ENCODE measurements around the gene LRRC2. TPM values are rescaled to one million over a fixed set of nuclear protein-coding genes. Genes with fewer than 3 reads are reported as not detected.
"Not testable (repeated sequence)": the region's sequence is repeated elsewhere in the genome, so short reads cannot be mapped to it uniquely, and the experiment has no call there.

LRRC2 gene
- total RNA-seq, 2 donors from 2014 or later: 0.42 to 0.52 TPM

- DNase-seq: no peak
- peaks cover 8% of the 10 kb centered on the region for H3K4me1 Mint-ChIP-seq
- no peaks in the 10 kb centered on the region for H3K36me3 Mint-ChIP-seq (ENCODE audit: low read depth)
- no peaks in the 10 kb centered on the region for H3K9me3 ChIP-seq (ENCODE audit: control insufficient read depth, low read length, poor library complexity, severe bottlenecking)
- no peak overlapping the region for H3K27ac Mint-ChIP-seq
- ATAC-seq: no peak
- peaks cover 22% of the 10 kb centered on the region for H3K27me3 Mint-ChIP-seq
- H3K4me3 Mint-ChIP-seq: no peak overlapping the region
These were observed 28.6 kb upstream of the LRRC2 start for GRCh38 chr3:46594723-46595122.

GRCh38 chr3:46593979-46594378 is 27.9 kb upstream of the LRRC2 start:
- DNase-seq: no peak
- no peaks in the 10 kb centered on the region for H3K9me3 ChIP-seq (ENCODE audit: control insufficient read depth, low read length, poor library complexity, severe bottlenecking)
- no peak overlapping the region for H3K4me3 Mint-ChIP-seq
- H3K4me1 Mint-ChIP-seq: peaks cover 8% of the 10 kb centered on the region
- no peak for ATAC-seq
- H3K36me3 Mint-ChIP-seq (ENCODE audit: low read depth): no peaks in the 10 kb centered on the region
- H3K27me3 Mint-ChIP-seq: peaks cover 27% of the 10 kb centered on the region
- H3K27ac Mint-ChIP-seq: no peak overlapping the region

GRCh38 chr3:46593274-46593862 is 27.3 kb upstream of the LRRC2 start:
- Mint-ChIP-seq H3K36me3 (ENCODE audit: low read depth) (peaks cover 3% of the 10 kb centered on the region), H3K27ac (no peak overlapping the region), H3K4me1 (peaks cover 8% of the 10 kb centered on the region), H3K27me3 (peaks cover 33% of the 10 kb centered on the region), H3K4me3 (no peak overlapping the region)
- no peak for DNase-seq
- no peak for ATAC-seq
- H3K9me3 ChIP-seq (ENCODE audit: control insufficient read depth, low read length, poor library complexity, severe bottlenecking): no peaks in the 10 kb centered on the region

- ATAC-seq; H3K27ac Mint-ChIP-seq; DNase-seq; H3K9me3 ChIP-seq (ENCODE audit: control insufficient read depth, low read length, poor library complexity, severe bottlenecking); H3K36me3 Mint-ChIP-seq (ENCODE audit: low read depth); H3K4me1 Mint-ChIP-seq; H3K4me3 Mint-ChIP-seq: not testable (repeated sequence)
- H3K27me3 Mint-ChIP-seq: peaks cover 61% of the 10 kb centered on the region
These were observed 21.2 kb upstream of the LRRC2 start for GRCh38 chr3:46587268-46587667.

- Mint-ChIP-seq H3K4me1 (peaks cover 10% of the 10 kb centered on the region), H3K4me3 (no peak overlapping the region), H3K36me3 (ENCODE audit: low read depth) (peaks cover 3% of the 10 kb centered on the region), H3K27me3 (peaks cover 56% of the 10 kb centered on the region), H3K27ac (no peak overlapping the region)
- no peaks in the 10 kb centered on the region for H3K9me3 ChIP-seq (ENCODE audit: control insufficient read depth, low read length, poor library complexity, severe bottlenecking)
- ATAC-seq: no peak
- no peak for DNase-seq
These were observed 20.7 kb upstream of the LRRC2 start for GRCh38 chr3:46586738-46587246.

GRCh38 chr3:46585799-46586693 is 19.9 kb upstream of the LRRC2 start:
- H3K27me3 Mint-ChIP-seq: peaks cover 57% of the 10 kb centered on the region
- H3K36me3 Mint-ChIP-seq (ENCODE audit: low read depth): peaks cover 3% of the 10 kb centered on the region
- ATAC-seq (no peak), DNase-seq (no peak)
- H3K4me1 Mint-ChIP-seq: peaks cover 10% of the 10 kb centered on the region
- no peak overlapping the region for H3K4me3 Mint-ChIP-seq
- no peaks in the 10 kb centered on the region for H3K9me3 ChIP-seq (ENCODE audit: control insufficient read depth, low read length, poor library complexity, severe bottlenecking)
- no peak overlapping the region for H3K27ac Mint-ChIP-seq

GRCh38 chr3:46584598-46585467 is 18.7 kb upstream of the LRRC2 start:
- peaks cover 3% of the 10 kb centered on the region for H3K36me3 Mint-ChIP-seq (ENCODE audit: low read depth)
- DNase-seq (no peak), ATAC-seq (no peak)
- H3K4me3 Mint-ChIP-seq: no peak overlapping the region
- peaks cover 8% of the 10 kb centered on the region for H3K4me1 Mint-ChIP-seq
- no peak overlapping the region for H3K27ac Mint-ChIP-seq
- no peaks in the 10 kb centered on the region for H3K9me3 ChIP-seq (ENCODE audit: control insufficient read depth, low read length, poor library complexity, severe bottlenecking)
- H3K27me3 Mint-ChIP-seq: peaks cover 53% of the 10 kb centered on the region

- no peak overlapping the region for H3K27ac Mint-ChIP-seq
- DNase-seq (no peak), ATAC-seq (no peak)
- no peaks in the 10 kb centered on the region for H3K9me3 ChIP-seq (ENCODE audit: control insufficient read depth, low read length, poor library complexity, severe bottlenecking)
- H3K4me3 Mint-ChIP-seq: no peak overlapping the region
- peaks cover 5% of the 10 kb centered on the region for H3K4me1 Mint-ChIP-seq
- peaks cover 28% of the 10 kb centered on the region for H3K27me3 Mint-ChIP-seq
- H3K36me3 Mint-ChIP-seq (ENCODE audit: low read depth): no peaks in the 10 kb centered on the region
These were observed 14.6 kb upstream of the LRRC2 start for GRCh38 chr3:46580675-46581074.

GRCh38 chr3:46579756-46580286 is 13.7 kb upstream of the LRRC2 start:
- Mint-ChIP-seq H3K4me1 (peaks cover 5% of the 10 kb centered on the region), H3K4me3 (no peak overlapping the region), H3K27me3 (peaks cover 24% of the 10 kb centered on the region), H3K27ac (no peak overlapping the region), H3K36me3 (ENCODE audit: low read depth) (no peaks in the 10 kb centered on the region)
- H3K9me3 ChIP-seq (ENCODE audit: control insufficient read depth, low read length, poor library complexity, severe bottlenecking): no peaks in the 10 kb centered on the region
- ATAC-seq (no peak), DNase-seq (no peak)

- peaks cover 22% of the 10 kb centered on the region for H3K27me3 Mint-ChIP-seq
- peaks cover 5% of the 10 kb centered on the region for H3K4me1 Mint-ChIP-seq
- H3K4me3 Mint-ChIP-seq: no peak overlapping the region
- H3K36me3 Mint-ChIP-seq (ENCODE audit: low read depth): no peaks in the 10 kb centered on the region
- no peaks in the 10 kb centered on the region for H3K9me3 ChIP-seq (ENCODE audit: control insufficient read depth, low read length, poor library complexity, severe bottlenecking)
- ATAC-seq (no peak), DNase-seq (no peak)
- no peak overlapping the region for H3K27ac Mint-ChIP-seq
These were observed 13.1 kb upstream of the LRRC2 start for GRCh38 chr3:46578973-46579755.

- H3K27ac Mint-ChIP-seq; DNase-seq; H3K4me3 Mint-ChIP-seq; H3K4me1 Mint-ChIP-seq; H3K36me3 Mint-ChIP-seq (ENCODE audit: low read depth); H3K9me3 ChIP-seq (ENCODE audit: control insufficient read depth, low read length, poor library complexity, severe bottlenecking); ATAC-seq: not testable (repeated sequence)
- peaks cover 17% of the 10 kb centered on the region for H3K27me3 Mint-ChIP-seq
These were observed 11.6 kb upstream of the LRRC2 start for GRCh38 chr3:46577580-46578249.

GRCh38 chr3:46576879-46577278 is 10.8 kb upstream of the LRRC2 start:
- H3K27me3 Mint-ChIP-seq: peaks cover 17% of the 10 kb centered on the region
- no peaks in the 10 kb centered on the region for H3K9me3 ChIP-seq (ENCODE audit: control insufficient read depth, low read length, poor library complexity, severe bottlenecking)
- no peak overlapping the region for H3K27ac Mint-ChIP-seq
- H3K36me3 Mint-ChIP-seq (ENCODE audit: low read depth): no peaks in the 10 kb centered on the region
- DNase-seq (no peak), ATAC-seq (no peak)
- H3K4me3 Mint-ChIP-seq: no peak overlapping the region
- peaks cover 3% of the 10 kb centered on the region for H3K4me1 Mint-ChIP-seq
